8988T (cell line): ENCODE data around the gene MYO1D.
"Not testable (repeated sequence)": the region's sequence is repeated elsewhere in the genome, so short reads cannot be mapped to it uniquely, and the experiment has no call there.

Experiments
- DNase-seq: peaks from one replicate; pipeline ENCODE4 v3.0.0; 2011

MYO1D gene

DNA sequence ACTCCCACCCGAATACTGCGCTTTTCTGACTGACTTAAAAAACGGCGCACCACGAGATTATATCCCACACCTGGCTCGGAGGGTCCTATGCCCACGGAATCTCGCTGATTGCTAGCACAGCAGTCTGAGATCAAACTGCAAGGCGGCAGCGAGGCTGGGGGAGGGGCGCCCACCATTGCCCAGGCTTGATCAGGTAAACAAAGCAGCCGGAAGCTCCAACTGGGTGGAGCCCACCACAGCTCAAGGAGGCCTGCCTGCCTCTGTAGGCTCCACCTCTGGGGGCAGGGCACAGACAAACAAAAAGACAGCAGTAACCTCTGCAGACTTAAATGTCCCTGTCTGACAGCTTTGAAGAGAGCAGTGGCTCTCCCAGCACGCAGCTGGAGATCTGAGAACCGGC lies 10.5 kb upstream of the MYO1D start:
- DNase-seq = not testable (repeated sequence)

DNA sequence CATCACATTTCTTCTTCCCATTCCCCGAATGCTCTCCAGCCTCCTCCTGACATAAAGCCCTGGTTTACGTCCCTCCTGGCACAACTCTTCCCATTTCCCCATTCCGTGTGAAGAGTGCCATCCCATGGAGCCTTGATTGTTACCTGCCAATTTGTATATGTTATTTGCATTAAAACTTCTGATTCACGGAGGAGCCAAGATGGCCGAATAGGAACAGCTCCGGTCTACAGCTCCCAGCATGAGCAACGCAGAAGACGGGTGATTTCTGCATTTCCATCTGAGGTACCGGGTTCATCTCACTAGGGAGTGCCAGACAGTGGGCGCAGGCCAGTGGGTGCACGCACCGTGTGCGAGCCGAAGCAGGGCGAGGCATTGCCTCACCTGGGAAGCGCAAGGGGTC lies 10.0 kb upstream of the MYO1D start:
- DNase-seq = not testable (repeated sequence)

DNA sequence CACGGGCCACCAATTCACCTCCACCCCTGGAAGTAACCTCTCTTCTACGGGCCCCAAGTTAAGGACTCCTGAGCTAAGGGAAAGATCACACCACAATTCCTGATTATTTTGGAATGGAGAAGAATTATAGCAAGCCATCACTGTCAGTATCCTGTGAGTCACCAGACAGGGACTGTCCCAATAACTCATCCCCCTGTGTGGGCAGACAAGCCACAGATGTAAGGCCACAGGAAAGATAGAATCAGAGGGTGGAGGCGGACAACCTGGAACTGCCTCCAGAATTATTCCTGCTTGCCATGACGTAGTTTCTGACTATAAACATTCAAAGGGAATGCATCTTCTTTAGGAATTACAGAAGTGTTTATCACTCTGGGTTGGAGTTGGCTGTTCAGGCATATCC lies 5.8 kb upstream of the MYO1D start:
- DNase-seq = no peak

DNA sequence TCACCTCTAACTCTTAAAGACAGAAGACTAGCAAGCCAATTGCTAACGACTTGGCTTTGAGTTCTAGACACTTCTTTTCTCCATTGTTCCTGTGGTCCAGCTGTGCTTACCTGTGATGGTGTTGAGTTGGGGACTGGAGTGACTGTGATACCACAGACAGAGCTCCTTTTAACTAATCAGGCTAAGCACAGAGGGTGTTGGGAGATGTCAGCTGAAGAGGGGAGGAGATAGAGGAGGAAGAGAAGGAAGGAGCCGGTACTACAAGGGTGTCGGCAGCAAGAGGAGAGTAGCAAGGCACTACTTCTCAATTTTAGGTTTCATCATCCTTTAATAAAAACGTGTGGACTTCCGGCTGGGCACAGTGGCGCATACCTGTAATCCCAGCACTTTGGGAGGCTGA lies 5.1 kb upstream of the MYO1D start:
- no peak for DNase-seq

DNA sequence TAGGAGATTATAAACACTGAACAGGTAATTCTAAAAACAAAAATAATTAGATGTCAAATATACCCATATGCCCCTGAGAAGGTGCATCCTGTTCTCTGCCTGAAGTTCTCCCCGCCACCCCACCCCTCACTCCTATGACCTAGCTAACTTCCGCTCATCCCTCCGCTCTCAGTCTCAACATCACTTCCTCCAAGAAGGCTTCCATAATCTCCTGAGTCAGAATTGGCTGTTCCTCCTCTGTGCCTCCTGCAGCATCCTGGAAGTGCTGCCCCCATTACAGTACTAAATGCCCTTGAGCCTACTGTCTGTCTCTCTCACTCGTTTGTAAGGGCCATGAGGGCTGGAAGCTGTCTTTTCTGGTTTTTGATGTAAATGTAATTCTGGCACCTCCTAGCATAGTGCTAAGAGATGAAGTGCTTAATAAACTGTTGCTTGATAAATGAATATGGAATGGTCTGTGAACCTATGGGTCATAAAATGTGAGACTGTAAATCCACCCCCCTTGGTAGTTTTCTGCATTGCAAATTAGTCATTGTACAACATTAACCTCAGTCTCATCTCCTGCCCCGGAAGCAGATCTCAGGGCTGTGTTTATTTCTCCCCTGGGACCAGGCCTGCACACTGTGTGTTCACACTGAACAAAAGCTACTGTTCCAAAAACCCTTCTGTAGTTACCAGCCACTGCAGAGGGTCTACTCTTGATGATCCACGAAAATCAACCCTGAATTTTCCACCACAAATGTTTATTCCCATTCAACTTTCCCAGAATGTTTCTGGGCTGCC lies 3.9 kb upstream of the MYO1D start:
- DNase-seq = no peak

DNA sequence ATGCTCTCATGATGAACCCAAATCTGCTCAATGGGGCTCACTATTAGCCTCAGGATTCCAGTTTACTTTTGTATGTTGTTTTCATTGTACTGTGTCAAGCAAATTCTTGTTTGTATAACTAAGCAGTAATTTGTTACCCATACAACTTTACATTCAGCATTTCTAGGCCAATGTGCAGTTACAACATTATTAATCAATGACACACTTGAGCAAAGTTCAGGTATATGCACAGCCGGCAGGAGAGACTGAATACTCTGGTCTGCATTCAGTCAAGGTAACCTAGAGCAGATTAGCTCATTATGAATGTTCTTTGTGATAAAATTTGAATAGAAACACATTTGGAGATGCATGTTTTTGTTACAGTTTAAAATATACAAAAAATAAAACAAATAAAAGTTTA lies 2.2 kb upstream of the MYO1D start:
- DNase-seq = no peak

DNA sequence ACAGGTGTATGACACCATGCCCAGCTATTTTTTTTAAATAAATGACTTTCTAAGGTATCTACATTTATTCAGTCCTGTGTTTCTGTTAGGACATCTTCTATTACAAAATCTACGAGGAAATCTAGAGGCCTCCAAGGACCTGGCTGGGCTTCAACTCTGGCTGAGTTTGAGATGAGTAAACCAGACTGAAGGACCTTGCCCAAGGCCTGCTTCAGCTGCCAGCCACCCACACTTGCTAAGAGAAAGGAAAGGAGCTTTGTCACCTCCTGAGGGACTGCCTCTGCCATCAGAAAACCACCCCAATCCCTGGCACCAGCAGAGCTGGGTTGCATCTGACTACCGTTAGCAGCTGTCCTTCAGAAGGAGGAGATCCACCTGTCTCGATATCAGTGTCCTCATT lies 1.3 kb upstream of the MYO1D start:
- no peak for DNase-seq

DNA sequence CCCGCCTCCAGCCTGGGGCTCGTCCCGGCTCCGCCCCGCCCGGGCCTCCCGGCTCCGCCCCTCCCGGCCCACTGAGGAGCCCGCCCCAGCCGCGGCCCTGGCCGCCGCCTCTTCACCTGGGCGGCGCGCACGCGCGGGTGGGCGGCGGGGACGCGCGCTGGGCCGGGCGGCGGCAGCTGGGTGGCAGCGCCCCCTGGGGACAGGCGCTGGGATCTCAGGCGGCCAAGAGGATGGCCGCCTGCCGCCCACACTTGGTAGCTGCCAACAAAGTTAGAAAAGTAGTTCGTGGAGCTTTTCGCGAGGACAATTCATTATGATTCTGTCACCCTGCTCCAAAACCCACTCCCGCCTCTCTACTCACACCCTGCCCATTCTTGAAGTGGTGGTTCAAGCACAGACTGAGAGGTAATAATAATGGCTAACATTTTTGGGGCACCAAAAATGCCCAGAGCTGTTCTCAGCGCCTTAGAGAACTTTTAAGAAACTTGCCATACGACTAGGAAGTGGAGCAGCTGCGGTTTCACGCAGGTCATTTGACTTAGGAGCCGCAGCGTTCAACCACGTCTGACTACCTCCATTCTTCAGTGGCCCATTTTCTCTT lies 340 bp upstream of the MYO1D start:
- peak; percentile 48 for DNase-seq

DNA sequence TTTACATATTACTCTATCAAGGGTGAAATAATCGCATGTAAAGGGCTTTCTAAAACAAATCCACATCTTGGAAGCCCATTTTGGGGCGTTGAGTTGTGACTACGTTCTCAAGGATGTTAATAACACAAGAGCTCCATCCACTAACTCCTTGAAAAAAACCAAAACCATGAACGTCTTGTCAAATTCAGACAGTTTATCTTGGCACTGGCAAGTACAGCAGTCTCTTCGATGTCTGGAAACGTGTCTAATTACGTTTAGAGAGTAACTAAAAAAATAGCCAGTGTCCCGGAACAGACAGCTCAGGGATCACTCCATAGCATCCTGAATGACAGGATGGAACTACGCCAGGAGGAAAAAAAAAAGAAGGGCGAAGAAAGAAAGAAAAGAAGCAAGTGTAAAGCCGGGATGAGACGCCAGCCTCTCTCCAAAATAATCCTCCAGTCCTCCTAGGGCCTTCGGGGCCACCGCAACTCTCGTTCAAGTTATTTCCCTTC lies 954 bp downstream of the MYO1D start:
- no peak for DNase-seq

DNA sequence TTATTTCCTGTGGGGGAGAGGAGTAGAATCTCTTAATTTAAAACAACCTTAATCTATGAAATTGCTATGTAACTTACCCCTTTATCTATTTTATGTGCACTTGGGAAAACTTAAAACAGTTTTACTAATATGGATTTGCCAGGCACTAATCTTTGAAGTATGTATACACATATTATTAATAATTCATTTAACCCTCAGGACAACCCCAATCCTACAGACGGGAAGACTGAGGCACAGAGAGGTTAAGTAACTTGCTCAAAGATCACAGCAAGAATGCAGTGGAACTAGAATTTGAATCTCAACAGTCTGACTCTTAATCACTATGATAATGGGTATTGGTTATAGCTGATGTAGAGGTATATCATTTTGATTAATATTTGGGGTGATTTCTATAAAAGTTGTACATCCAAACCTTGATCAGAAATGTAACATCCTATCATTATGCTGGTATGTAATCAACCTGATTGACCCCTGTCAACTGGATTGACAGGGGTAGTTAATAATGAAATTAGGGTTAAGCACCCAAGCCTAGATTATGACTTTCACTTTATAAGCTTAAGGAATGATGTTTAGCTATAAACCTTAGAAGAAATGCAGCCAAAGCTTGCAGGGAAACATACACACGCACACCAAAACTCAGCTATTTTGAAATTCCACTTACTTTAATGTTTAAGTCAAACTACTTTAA lies 1.6 kb downstream of the MYO1D start:
- no peak for DNase-seq

DNA sequence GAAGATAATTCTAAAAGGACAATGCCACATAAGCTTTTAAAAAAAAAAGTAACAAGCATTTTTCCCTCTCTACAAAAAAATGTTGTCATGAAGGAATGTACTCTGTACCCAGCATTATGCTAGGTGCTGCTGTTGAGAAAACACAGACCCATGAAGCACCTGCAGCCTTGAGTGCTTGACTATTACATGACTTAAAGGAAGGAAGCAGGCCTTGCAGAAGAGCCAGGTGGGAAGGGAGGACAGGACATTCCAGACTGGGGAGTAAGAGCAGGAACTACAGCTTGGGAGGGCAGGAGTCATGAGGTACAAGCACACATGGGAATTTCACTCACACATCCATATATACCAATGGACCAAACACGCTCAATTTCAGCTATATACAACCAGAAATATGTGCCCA lies 3.8 kb downstream of the MYO1D start:
- DNase-seq = no peak

DNA sequence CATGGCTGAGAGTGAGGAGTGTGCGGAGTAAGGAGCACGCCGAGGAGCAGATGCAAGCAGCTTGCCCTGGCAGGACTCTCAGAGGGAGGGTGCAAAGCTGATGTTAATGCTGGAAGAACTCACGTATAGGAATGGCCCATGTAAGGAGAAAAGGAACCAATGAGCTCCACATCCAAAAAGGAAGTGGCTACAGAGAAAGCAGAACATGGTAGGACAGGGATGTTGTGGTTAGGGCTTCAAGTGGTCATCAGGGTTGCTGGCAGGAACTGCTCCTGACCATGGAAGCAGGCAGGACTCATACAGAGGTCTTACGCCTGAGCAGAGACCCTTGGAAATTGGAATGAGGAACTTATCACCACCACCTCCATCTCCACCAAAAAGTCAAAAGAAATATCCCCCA lies 5.2 kb downstream of the MYO1D start:
- DNase-seq = no peak

DNA sequence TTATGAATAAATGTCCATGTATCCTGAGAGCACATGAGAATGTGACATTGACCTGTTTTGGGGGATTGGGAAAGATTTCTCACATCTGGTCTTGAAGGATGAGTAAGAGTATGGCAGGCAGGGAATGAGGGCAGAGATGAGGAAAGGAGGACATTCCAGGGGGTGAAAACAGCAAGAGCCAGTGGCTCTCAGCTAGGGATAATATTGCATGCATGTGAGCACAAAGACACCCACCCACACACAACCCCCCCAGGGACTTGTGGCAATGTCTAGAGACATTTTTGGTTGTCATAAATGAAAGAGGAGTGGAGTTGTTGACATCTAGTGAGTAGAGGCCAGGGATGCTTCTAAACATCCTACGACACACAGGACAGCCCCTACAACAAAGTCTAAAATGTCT lies 6.0 kb downstream of the MYO1D start:
- DNase-seq = no peak

DNA sequence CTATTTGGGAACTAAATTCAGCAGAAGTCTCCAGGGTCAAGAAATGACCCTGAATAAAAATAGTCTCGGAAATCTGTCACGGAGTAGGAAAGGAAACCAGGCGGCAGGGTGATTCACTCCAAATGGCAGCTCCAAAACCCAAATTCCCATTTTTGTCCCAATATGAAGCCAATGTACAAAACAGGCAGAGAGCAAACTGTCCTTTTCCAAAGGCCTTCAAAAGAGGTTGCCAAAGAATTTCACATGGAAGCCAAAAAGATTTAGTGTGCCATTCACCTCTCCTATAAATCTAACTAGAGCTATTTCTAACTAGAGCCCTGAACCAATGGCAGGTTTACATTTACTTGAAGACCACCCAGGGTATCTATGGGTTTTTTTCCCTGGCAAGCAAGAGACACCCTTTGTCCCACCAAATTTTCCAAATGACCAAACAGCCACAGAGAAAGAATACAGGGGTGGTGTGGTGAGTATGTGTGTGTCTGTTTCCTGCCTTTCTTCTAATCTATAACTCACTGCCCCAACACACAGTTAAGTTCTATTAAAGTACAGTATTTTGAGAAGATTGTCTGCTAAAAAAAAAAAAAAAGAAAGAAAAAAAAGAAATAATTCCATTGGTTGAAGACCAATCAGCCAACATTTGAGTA lies 6.8 kb downstream of the MYO1D start:
- DNase-seq = no peak

DNA sequence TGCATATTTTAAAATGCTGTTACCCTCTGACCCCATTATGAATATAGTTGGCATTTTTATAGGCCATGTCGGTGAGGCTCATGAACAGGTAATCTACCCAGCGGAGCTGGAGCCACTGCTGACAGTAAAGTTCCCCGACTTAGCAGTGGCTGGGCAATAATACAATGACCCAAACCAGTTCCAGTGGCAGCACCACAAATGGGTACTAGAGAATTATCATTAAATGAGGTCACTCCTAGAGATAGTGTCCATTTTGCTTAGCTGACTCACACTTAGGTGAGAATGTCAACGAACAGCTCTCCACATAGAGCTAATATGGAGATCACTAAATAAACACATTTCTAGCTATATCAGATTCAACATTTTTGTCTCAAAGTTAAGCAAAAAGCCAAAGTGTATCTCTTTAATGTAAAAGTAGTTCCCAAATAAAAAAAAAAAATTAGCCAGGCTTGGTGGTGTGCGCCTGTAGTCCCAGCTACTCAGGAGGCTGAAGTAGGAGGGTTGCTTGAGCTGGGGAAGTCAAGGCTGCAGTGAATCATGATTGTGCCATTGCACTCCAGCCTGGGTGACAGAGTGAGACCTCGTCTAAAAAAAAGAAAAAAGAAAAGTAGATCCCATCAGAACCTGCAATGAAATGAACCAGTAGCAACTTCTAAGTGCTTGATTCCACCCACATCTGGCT lies 7.4 kb downstream of the MYO1D start:
- DNase-seq = no peak

DNA sequence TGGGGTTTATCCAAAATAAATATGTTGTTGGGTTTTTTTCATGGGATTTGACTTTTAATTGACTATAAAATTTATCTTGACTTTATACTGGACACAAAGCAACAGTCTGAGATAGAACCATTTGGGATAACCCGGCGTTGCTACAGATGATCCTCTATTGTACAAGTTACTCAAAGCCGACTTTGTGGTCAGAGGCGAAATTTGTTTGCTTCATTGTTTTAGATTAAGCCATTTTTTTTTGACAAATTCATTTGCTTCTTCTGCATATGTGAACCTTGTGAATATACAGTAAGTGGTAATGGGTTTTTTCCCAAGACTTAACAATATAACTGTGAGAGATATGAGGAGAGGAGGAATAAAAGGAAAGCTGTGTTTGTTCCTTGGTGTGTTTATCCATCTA lies 11.8 kb downstream of the MYO1D start:
- DNase-seq = no peak

DNA sequence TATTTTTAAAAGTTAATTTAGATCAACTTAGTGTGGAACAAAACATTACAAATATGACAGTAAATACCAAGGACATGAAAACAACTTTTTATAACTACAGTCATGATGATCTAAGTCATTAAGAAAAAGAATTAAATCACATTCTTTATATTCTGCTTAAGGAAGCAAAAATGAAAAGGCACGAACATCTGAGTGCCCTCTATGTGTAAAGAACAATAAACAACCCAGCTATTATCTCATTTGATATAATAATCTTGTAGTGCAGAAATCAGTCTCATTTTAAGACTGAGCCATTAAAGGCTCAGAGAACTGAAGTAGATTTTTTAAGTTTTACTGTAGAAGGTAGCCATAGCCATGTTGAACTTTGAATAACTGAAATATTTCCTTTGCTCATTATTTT lies 13.4 kb downstream of the MYO1D start:
- no peak for DNase-seq

DNA sequence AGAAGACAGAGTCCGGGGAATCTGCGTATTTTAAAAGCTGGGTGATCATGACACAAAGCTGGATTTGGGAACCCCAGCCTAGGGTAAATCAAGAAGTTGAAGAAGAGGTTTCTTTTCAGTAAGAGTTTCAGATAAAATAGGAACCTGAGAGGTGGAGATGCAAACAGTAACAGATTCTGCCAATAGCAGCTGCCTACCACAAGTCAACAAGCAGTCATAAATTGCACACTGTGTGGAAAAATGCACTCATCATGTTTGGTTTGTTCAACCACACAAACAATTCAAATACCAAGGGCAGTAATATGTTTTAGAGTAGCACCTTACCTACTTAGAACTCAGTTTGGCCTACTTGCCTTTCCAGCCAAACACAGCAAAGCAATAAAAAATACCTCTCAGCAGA lies 14.0 kb downstream of the MYO1D start:
- no peak for DNase-seq

DNA sequence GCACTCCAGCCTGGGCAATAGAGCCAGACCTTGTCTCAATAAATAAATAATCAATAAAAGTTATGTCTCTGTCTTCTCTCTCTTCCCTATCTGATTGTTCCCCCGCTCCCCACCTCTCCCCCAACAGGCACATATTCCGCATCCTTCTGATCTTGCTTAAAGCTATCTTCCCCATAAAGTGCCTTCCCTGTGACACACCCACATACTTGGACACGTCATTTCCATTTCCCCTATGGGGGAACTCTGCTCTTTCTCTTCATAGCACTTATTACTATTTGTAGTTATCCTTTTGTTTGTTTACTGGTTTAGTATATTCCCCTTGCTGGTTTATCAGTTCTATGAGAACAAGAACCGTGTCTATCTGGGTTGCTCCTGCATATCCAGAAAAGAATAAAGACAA lies 14.9 kb downstream of the MYO1D start:
- DNase-seq = no peak

DNA sequence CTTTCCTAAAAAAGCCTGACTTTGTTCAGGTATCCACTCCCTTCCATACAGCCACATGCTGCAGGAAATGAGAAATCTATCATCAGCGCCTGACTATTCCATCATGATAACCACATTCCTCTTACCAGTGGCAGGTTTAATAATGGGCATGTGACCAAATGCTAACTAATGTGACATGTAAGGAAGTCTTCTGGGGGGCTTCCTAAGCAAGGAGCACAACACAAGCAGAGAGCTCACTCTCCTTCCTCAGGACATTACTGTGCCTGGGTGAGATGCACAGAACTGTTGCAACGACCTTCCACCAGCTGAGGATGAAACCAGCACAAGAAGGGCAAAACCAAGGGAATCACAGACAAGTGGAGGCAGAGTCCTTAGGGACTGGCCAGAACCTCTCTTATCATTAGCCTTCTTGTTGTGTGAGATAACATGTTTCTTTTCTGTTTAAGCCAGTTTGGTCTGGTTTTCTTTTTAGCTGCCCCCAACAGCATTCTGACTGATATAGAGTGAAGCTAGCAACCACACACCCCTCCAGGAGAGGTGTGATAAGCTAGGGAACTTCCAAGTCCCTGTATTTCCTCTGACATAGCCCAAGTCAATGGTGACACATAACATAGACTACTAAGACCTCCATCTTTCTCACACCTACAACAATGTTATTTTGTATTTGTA lies 16.9 kb downstream of the MYO1D start:
- no peak for DNase-seq

DNA sequence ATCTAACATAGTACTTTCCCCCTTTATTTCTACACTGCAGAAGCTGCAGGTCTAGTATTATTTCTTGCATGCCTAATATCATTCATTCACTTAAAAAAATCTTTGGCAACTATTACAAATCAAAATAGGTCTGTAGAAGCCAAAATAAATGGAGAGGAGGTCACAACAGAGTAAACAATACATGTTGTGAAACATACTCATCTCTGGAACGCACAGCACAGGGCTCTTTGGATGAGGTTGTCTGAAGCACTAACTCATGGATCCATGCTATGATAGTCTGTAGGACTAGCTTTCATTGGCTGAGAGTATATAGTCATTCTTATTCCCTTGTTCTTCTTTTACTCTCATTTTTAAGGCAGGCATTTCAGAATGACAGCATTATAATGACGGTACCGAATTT lies 21.3 kb downstream of the MYO1D start:
- DNase-seq = no peak

DNA sequence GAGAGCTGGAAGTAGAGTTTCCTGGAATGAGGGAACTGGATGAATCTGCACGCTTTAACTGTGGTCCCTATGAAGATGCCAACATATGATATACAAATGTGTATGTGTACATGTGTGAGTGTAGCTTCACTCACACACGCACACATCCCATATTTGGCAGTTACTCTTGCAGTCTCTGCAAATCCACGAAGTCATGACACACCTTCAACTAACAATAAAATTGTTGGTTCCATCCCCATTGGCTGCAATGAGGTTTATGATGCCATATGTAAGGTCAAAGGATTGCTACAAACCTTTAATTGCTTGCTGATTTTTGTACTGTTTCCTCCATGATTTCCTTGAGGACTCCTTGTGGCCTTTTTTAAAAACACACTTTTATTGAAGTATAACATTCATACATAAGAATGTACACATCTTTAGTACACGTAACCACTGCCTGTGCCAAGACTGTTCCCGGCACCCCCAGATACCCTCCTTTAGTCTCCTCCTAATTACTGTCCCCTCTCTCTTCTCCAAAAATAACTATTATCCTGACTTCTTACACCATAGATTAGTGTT lies 22.0 kb downstream of the MYO1D start:
- DNase-seq = no peak
